22Rv1 (cell line): ENCODE results near the gene ZNF101.
"Not testable (repeated sequence)": the region's sequence is repeated elsewhere in the genome, so short reads cannot be mapped to it uniquely, and the experiment has no call there.

Source experiments
- H3K27ac ChIP-seq: fragments of 450-650 bp; 2 replicates; pipeline ENCODE4 v1.5.1; 2017
- CTCF ChIP-seq: fragments of 450-650 bp; IDR thresholded peaks from 2 replicates; pipeline ENCODE4 v1.5.1; 2017; ENCODE audit warnings: mild to moderate bottlenecking
- ZFX ChIP-seq: fragments of 450-650 bp; IDR thresholded peaks from 2 replicates; pipeline ENCODE4 v1.6.1; 2017; ENCODE audit warnings: antibody characterized with exemption, borderline replicate concordance

Gene ZNF101

GRCh38 chr19:19697589-19697988 lies 28.9 kb downstream of the ZNF101 start:
- TF ChIP-seq CTCF: no peak
- TF ChIP-seq ZFX: no peak
- H3K27ac ChIP-seq: no peak overlapping the region

- H3K27ac ChIP-seq: not testable (repeated sequence)
Measured at GRCh38 chr19:19700493-19700892, 31.9 kb downstream of the ZNF101 start.

GRCh38 chr19:19704836-19705235 lies 36.2 kb downstream of the ZNF101 start:
- no peak overlapping the region for H3K27ac ChIP-seq
- TF ChIP-seq CTCF (no peak), ZFX (no peak)

- no peak overlapping the region for H3K27ac ChIP-seq
- TF ChIP-seq CTCF: no peak
- TF ChIP-seq ZFX: no peak
Measured at GRCh38 chr19:19710506-19710905, 41.9 kb downstream of the ZNF101 start.

- TF ChIP-seq ZFX: no peak
- TF ChIP-seq CTCF: no peak
- H3K27ac ChIP-seq: no peak overlapping the region
Measured at GRCh38 chr19:19711306-19711933, 42.8 kb downstream of the ZNF101 start.

GRCh38 chr19:19711934-19712828 lies 43.5 kb downstream of the ZNF101 start:
- H3K27ac ChIP-seq: no peak overlapping the region
- no peak for TF ChIP-seq ZFX
- TF ChIP-seq CTCF: no peak

GRCh38 chr19:19719798-19720197 lies 51.2 kb downstream of the ZNF101 start:
- H3K27ac ChIP-seq: no peak overlapping the region
- TF ChIP-seq CTCF (no peak), ZFX (no peak)
